B cell (primary cell): ENCODE results near the gene NHP2. TPM values are rescaled to one million over a fixed set of nuclear protein-coding genes. Genes with fewer than 3 reads are reported as not detected.

Experiments used
- ATAC-seq: fragments of 200-7000 bp; cut with Tn5 transposase; one replicate; pipeline ENCODE4 v1.10.0; 2021; ENCODE audit warnings: low read depth, mild to moderate bottlenecking, moderate number of reproducible peaks, moderate library complexity
- CTCF ChIA-PET: fragments of 350-600 bp; sonication (Branson Sonifier 250); formaldehyde crosslinking; loops from one replicate; lab custom pipeline; 2021; ENCODE audit warnings: antibody characterized with exemption, inconsistent platforms; lab: Charles Lee
- POLR2A ChIA-PET: fragments of 350-600 bp; sonication (Branson Sonifier 250); formaldehyde crosslinking; loops from one replicate; lab custom pipeline; 2021; ENCODE audit warnings: antibody characterized with exemption; lab: Charles Lee
- DNase-seq: peaks from one replicate; pipeline ENCODE4 v3.0.0; 2013
- H2AFZ ChIP-seq: 2 replicates; pipeline ENCODE4 v1.6.1; 2012; ENCODE audit warnings: mild to moderate bottlenecking, low read depth, low read length; ENCODE audit not compliant: insufficient read depth, poor library complexity, severe bottlenecking
- H3K27ac ChIP-seq, 2 donors: 1 replicate in 1 of 2; 2 replicates in 1 of 2; pipeline ENCODE4 v1.5.1; 2012 to 2013; ENCODE audit warnings: low read length in 2 of 2, mild to moderate bottlenecking in 2 of 2, moderate library complexity in 1 of 2
- H3K27me3 ChIP-seq, 4 experiments: fragments of 200-600 bp in 1 of 4; sonication (generic) in 1 of 4; replicated peaks in 1 of 4; 1 replicate in 2 of 4; 2 replicates in 2 of 4; pipeline versions ENCODE4 v1.6.1 to v1.7.0; 2013 to 2016; ENCODE audit warnings: low read length in 3 of 4, mild to moderate bottlenecking in 2 of 4, mixed read lengths in 1 of 4, moderate library complexity in 1 of 4; ENCODE audit not compliant: insufficient read depth in 4 of 4, control insufficient read depth in 3 of 4; ENCODE audit errors: control extremely low read depth in 1 of 4
- H3K36me3 ChIP-seq, 2 experiments: replicated peaks in 1 of 2; 1 replicate in 1 of 2; 2 replicates in 1 of 2; pipeline versions ENCODE4 v1.6.1 to v1.7.1; 2013; ENCODE audit warnings: low read length in 1 of 2; ENCODE audit not compliant: insufficient read depth in 2 of 2, control insufficient read depth in 1 of 2; ENCODE audit errors: control extremely low read depth in 1 of 2, extremely low read depth in 1 of 2
- H3K4me1 ChIP-seq, 2 donors: fragments of 200-600 bp in 1 of 2; sonication (generic) in 1 of 2; 1 replicate in 1 of 2; 2 replicates in 1 of 2; pipeline versions ENCODE4 v1.5.1 to v1.6.1; 2013 to 2017; ENCODE audit warnings: low read length in 2 of 2; ENCODE audit not compliant: control insufficient read depth in 2 of 2, insufficient read depth in 2 of 2
- H3K4me2 ChIP-seq: replicated peaks from 2 replicates; pipeline ENCODE3; 2012; ENCODE audit warnings: mild to moderate bottlenecking, low read depth, low read length; ENCODE audit not compliant: poor library complexity, severe bottlenecking
- H3K4me3 ChIP-seq, 5 experiments: fragments of 200-600 bp in 1 of 5; sonication (generic) in 1 of 5; 1 replicate in 3 of 5; 2 replicates in 2 of 5; pipeline versions ENCODE4 v1.5.1 to v1.7.0; 2011 to 2016; ENCODE audit warnings: low read length in 4 of 5, mild to moderate bottlenecking in 4 of 5, low read depth in 2 of 5, control low read depth in 1 of 5, moderate library complexity in 1 of 5; ENCODE audit not compliant: insufficient read depth in 1 of 5; ENCODE audit errors: control extremely low read depth in 1 of 5, extremely low read depth in 1 of 5
- H3K79me2 ChIP-seq: fragments of 200-600 bp; sonication (generic); one replicate; pipeline ENCODE4 v1.6.0; 2016; ENCODE audit warnings: low read length; ENCODE audit not compliant: control insufficient read depth, insufficient read depth
- H3K9ac ChIP-seq: fragments of 200-600 bp; sonication (generic); 2 replicates; pipeline ENCODE4 v1.6.1; 2017; ENCODE audit warnings: mild to moderate bottlenecking, low read length, moderate library complexity
- H3K9me3 ChIP-seq, 3 donors: one replicate each; pipeline versions ENCODE4 v1.6.1 to v1.7.1; 2013; ENCODE audit warnings: low read length in 2 of 3; ENCODE audit not compliant: control insufficient read depth in 2 of 3, insufficient read depth in 1 of 3; ENCODE audit errors: control extremely low read depth in 1 of 3
- H4K20me1 ChIP-seq: 2 replicates; pipeline ENCODE4 v1.6.0; 2012; ENCODE audit warnings: mild to moderate bottlenecking, low read length; ENCODE audit not compliant: insufficient read depth, control insufficient read depth, poor library complexity, severe bottlenecking
- H3K27ac Mint-ChIP-seq: one replicate; pipeline ENCODE4 v1.8.0; 2021; ENCODE audit warnings: mixed read lengths
- H3K27me3 Mint-ChIP-seq: one replicate; pipeline ENCODE4 v1.8.0; 2021; ENCODE audit warnings: mixed read lengths
- H3K4me1 Mint-ChIP-seq: one replicate; pipeline ENCODE4 v1.8.0; 2021; ENCODE audit warnings: mixed read lengths
- H3K4me3 Mint-ChIP-seq: one replicate; pipeline ENCODE4 v1.8.0; 2021; ENCODE audit warnings: mixed read lengths
- H3K9me3 Mint-ChIP-seq: one replicate; pipeline ENCODE4 v1.8.0; 2022; ENCODE audit warnings: mixed read lengths; ENCODE audit not compliant: insufficient read depth
- EZH2 ChIP-seq: IDR thresholded peaks from 2 replicates; pipeline ENCODE4 v1.6.1; 2012; ENCODE audit warnings: borderline replicate concordance, low read depth, mild to moderate bottlenecking, moderate library complexity, low read length; ENCODE audit not compliant: insufficient read depth, poor library complexity, severe bottlenecking
- WGBS: methylation state at CpG from one replicate; pipeline ENCODE4 v1.1.5; 2013; ENCODE audit warnings: missing lambda C conversion rate; ENCODE audit not compliant: insufficient coverage; 5-methylcytosine and 5-hydroxymethylcytosine counted together
- intact Hi-C: fragments of 100-400 bp; cut with micrococcal nuclease; formaldehyde crosslinking; loops from one replicate; pipeline ENCODE4 v1.10.0; 2022
- polyA plus RNA-seq: library from polyadenylated mRNA; depleted of rRNA; stranded (reverse); fragments of >200 nt; gene quantifications from 2 replicates; pipeline ENCODE4 v1.2.3, GENCODE V29; 2012
- total RNA-seq, 2 donors: library from RNA; stranded (reverse); fragments of 120-200 nt in 1 of 2; gene quantifications; 1 replicate in 1 of 2; 2 replicates in 1 of 2; pipeline versions ENCODE4 v1.2.3 to v1.2.4, GENCODE V29; 2013 to 2022
- TF ChIP-seq, protein P1 (sequence below): fragments of 200-600 bp; IDR thresholded peaks from one replicate; pipeline ENCODE4 v1.8.0; 2022; ENCODE audit warnings: antibody characterized with exemption, mild to moderate bottlenecking

Gene NHP2
- total and polyA plus RNA-seq, 2 donors (not counting 1 experiment from before 2014, with no cell fraction given), result 66.0 to 99.8 TPM

GRCh38 chr5:178192787-178193186 is 39.1 kb upstream of the NHP2 start:
- 91% methylated on average over 7 of the region's 7 CpGs for WGBS
- no peak overlapping the region for H3K4me2 ChIP-seq
- peaks cover 0 to 18% (median 5%) of the 10 kb centered on the region in 4 experiments for H3K27me3 ChIP-seq
- no peak for DNase-seq
- intact Hi-C loops, result no loop called here
- ChIA-PET CTCF (no interaction called here), POLR2A (no interaction called here)
- H3K9ac ChIP-seq, result no peak overlapping the region
- no peaks in the 10 kb centered on the region for H3K79me2 ChIP-seq
- Mint-ChIP-seq H3K9me3 (no peaks in the 10 kb centered on the region), H3K27ac (no peak overlapping the region), H3K4me3 (no peak overlapping the region), H3K4me1 (no peaks in the 10 kb centered on the region), H3K27me3 (peaks cover 37% of the 10 kb centered on the region)
- no peak overlapping the region for H2AFZ ChIP-seq
- H3K9me3 ChIP-seq, result no peaks in the 10 kb centered on the region
- TF ChIP-seq EZH2, result no peak
- TF ChIP-seq, protein P1, sequence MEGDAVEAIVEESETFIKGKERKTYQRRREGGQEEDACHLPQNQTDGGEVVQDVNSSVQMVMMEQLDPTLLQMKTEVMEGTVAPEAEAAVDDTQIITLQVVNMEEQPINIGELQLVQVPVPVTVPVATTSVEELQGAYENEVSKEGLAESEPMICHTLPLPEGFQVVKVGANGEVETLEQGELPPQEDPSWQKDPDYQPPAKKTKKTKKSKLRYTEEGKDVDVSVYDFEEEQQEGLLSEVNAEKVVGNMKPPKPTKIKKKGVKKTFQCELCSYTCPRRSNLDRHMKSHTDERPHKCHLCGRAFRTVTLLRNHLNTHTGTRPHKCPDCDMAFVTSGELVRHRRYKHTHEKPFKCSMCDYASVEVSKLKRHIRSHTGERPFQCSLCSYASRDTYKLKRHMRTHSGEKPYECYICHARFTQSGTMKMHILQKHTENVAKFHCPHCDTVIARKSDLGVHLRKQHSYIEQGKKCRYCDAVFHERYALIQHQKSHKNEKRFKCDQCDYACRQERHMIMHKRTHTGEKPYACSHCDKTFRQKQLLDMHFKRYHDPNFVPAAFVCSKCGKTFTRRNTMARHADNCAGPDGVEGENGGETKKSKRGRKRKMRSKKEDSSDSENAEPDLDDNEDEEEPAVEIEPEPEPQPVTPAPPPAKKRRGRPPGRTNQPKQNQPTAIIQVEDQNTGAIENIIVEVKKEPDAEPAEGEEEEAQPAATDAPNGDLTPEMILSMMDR, result no peak
- no peak overlapping the region for H3K4me3 ChIP-seq
- no peaks in the 10 kb centered on the region for H3K4me1 ChIP-seq
- no peaks in the 10 kb centered on the region for H3K36me3 ChIP-seq
- H3K27ac ChIP-seq, result no peak overlapping the region
- no peaks in the 10 kb centered on the region for H4K20me1 ChIP-seq
- ATAC-seq, result no peak

GRCh38 chr5:178192244-178192643 is 38.6 kb upstream of the NHP2 start:
- H2AFZ ChIP-seq, result no peak overlapping the region
- peaks cover 37% of the 10 kb centered on the region for H3K27me3 Mint-ChIP-seq
- no peaks in the 10 kb centered on the region for H4K20me1 ChIP-seq
- no peak overlapping the region for H3K27ac Mint-ChIP-seq
- no peaks in the 10 kb centered on the region for H3K36me3 ChIP-seq
- no peak overlapping the region for H3K4me3 ChIP-seq
- H3K9me3 ChIP-seq, result no peaks in the 10 kb centered on the region
- 86% methylated on average over 2 of the region's 2 CpGs for WGBS
- no peak overlapping the region for H3K27ac ChIP-seq
- no peak for DNase-seq
- H3K79me2 ChIP-seq, result no peaks in the 10 kb centered on the region
- no peak overlapping the region for H3K4me2 ChIP-seq
- no peak for ATAC-seq
- ChIA-PET POLR2A (no interaction called here), CTCF (no interaction called here)
- no peak overlapping the region for H3K9ac ChIP-seq
- intact Hi-C loops, result no loop called here
- no peaks in the 10 kb centered on the region for H3K4me1 ChIP-seq
- no peak overlapping the region for H3K4me3 Mint-ChIP-seq
- TF ChIP-seq, protein P1, result no peak
- TF ChIP-seq EZH2, result no peak
- no peaks in the 10 kb centered on the region for H3K4me1 Mint-ChIP-seq
- H3K9me3 Mint-ChIP-seq, result no peaks in the 10 kb centered on the region
- peaks cover 0 to 18% (median 5%) of the 10 kb centered on the region in 4 experiments for H3K27me3 ChIP-seq
